Fibroblast of lung (primary cell): ENCODE results near the gene ASAP3.

ENCODE experiments used
- CTCF ChIP-seq, 2 donors: IDR thresholded peaks in 1 of 2; conservative IDR thresholded peaks in 1 of 2; 1 replicate in 1 of 2; 2 replicates in 1 of 2; pipeline ENCODE4 v1.5.1; 2011 to 2012; ENCODE audit warnings: low read length in 2 of 2, control low read depth in 1 of 2, inconsistent platforms in 1 of 2, low read depth in 1 of 2, mild to moderate bottlenecking in 1 of 2
- EZH2 ChIP-seq: IDR thresholded peaks from 2 replicates; pipeline ENCODE4 v1.5.1; 2012; ENCODE audit warnings: low read length, control low read depth, mild to moderate bottlenecking; ENCODE audit errors: missing control alignments

GRCh38 chr1:23472351-23473036 is 11.5 kb downstream of the ASAP3 start:
- no peak for TF ChIP-seq CTCF (conservative IDR thresholded peaks at IDR 0.05 in 1 of 2, IDR thresholded peaks at IDR 0.05 in 1 of 2; ENCODE audit: low read depth in 1 of 2, low read length in 2 of 2)
- TF ChIP-seq EZH2: no peak
